CD4-positive, alpha-beta T cell treated with Interleukin-15 for 4 hours (primary cell): Measurements from ENCODE around the gene STK32B.

Experiments
- DNase-seq: peaks from one replicate; pipeline ENCODE4 v3.0.0-alpha.2; 2020; ENCODE audit warnings: low spot score

STK32B gene

GRCh38 chr4:5446595-5447226, 395.4 kb downstream of the STK32B start:
- no peak for DNase-seq

- no peak for DNase-seq
These were observed 396.5 kb downstream of the STK32B start for GRCh38 chr4:5447755-5448154.

- DNase-seq = no peak
These were observed 396.9 kb downstream of the STK32B start for GRCh38 chr4:5448221-5448620.

GRCh38 chr4:5451243-5451642, 400.0 kb downstream of the STK32B start:
- DNase-seq = no peak

- no peak for DNase-seq
These were observed 400.9 kb downstream of the STK32B start for GRCh38 chr4:5452156-5452555.

GRCh38 chr4:5455003-5455585, 403.8 kb downstream of the STK32B start:
- DNase-seq = no peak

- DNase-seq = no peak
These were observed 405.1 kb downstream of the STK32B start for GRCh38 chr4:5456296-5456845.

- no peak for DNase-seq
These were observed 407.4 kb downstream of the STK32B start for GRCh38 chr4:5458676-5459075.

GRCh38 chr4:5459236-5459635, 408.0 kb downstream of the STK32B start:
- DNase-seq = no peak

- DNase-seq = no peak
These were observed 409.0 kb downstream of the STK32B start for GRCh38 chr4:5460106-5460801.

- DNase-seq = no peak
These were observed 410.2 kb downstream of the STK32B start for GRCh38 chr4:5461477-5461876.

- no peak for DNase-seq
These were observed 411.1 kb downstream of the STK32B start for GRCh38 chr4:5462254-5462835.

GRCh38 chr4:5462896-5463295, 411.6 kb downstream of the STK32B start:
- no peak for DNase-seq

- no peak for DNase-seq
These were observed 412.1 kb downstream of the STK32B start for GRCh38 chr4:5463361-5463760.

- DNase-seq = no peak
These were observed 412.8 kb downstream of the STK32B start for GRCh38 chr4:5463936-5464650.

- DNase-seq = no peak
These were observed 414.2 kb downstream of the STK32B start for GRCh38 chr4:5465529-5465928.

GRCh38 chr4:5465956-5466355, 414.7 kb downstream of the STK32B start:
- DNase-seq = no peak

- DNase-seq = no peak
These were observed 415.8 kb downstream of the STK32B start for GRCh38 chr4:5467111-5467510.

GRCh38 chr4:5469151-5469775, 418.0 kb downstream of the STK32B start:
- no peak for DNase-seq

- no peak for DNase-seq
These were observed 418.6 kb downstream of the STK32B start for GRCh38 chr4:5469861-5470260.

GRCh38 chr4:5470318-5471198, 419.3 kb downstream of the STK32B start:
- DNase-seq = no peak
